ENCODE measurements around the gene AMPD1.

AMPD1 gene

DNA sequence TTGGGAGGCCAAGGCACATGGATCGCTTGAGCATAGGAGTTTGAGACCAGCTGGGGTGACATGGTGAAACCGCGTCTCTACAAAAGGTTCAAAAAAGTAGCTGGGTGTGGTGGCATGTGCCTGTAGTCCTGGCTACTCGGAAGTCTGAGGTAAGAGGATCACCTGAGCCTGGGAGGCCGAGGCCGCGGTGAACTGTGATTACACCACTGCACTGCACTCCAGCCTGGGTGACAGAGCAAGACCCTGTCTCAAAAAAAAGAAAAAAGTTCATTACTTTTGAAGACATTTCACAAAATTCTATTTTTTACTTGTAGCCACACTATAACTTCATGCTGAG is 23.4 kb downstream of the AMPD1 start:
- no peak overlapping the region for H3K4me3 ChIP-seq (ENCODE audit: control insufficient read depth, low read depth, low read length)
- TF ChIP-seq, protein P1, sequence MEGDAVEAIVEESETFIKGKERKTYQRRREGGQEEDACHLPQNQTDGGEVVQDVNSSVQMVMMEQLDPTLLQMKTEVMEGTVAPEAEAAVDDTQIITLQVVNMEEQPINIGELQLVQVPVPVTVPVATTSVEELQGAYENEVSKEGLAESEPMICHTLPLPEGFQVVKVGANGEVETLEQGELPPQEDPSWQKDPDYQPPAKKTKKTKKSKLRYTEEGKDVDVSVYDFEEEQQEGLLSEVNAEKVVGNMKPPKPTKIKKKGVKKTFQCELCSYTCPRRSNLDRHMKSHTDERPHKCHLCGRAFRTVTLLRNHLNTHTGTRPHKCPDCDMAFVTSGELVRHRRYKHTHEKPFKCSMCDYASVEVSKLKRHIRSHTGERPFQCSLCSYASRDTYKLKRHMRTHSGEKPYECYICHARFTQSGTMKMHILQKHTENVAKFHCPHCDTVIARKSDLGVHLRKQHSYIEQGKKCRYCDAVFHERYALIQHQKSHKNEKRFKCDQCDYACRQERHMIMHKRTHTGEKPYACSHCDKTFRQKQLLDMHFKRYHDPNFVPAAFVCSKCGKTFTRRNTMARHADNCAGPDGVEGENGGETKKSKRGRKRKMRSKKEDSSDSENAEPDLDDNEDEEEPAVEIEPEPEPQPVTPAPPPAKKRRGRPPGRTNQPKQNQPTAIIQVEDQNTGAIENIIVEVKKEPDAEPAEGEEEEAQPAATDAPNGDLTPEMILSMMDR (IDR thresholded peaks at IDR 0.05; ENCODE audit: control insufficient read depth, insufficient read depth, low read depth, low read length, missing control alignments): no peak
- no peak for DNase-seq (ENCODE audit: low read depth)

DNA sequence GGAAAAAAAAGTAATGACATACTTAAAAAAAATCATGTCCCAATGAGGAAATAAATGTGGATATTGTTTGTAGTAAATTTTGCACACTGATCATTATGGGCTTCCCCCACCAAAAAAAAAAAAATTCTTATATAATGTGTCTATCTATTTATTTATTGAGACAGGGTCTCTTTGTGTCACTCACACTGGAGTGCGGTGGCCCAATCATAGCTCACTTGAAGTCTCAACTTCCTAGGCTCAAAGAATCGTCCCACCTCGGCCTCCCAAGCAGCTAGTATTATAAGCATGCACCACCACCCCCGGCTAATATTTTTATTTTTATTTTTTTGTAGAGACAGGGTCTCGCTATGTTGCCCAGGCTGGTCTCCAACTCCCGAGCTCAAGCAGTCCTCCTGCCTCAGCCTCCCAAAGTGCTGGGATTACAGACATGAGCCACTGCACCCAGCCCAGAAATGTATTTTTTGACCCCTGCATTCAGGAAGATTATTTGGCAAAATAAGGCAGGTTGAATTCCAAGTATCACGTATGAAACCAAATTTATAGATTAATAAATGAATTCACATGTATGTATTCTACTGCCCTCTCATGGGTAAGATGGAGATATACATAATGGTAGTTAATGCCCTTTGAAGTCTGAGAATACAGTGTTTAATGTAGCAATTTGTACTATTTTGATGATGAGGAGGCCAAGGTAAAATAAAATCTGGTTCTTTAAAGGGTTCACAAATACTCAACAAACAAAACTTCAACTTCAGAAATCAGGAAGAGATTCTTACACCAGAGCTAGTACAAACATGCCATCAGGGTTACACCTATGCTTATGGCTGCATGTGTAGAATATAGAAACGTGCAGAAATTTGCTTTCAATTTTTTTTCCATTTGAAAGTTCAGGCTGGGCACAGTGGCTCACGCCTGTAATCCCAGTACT is 24.1 kb downstream of the AMPD1 start:
- no peak overlapping the region for H3K4me3 ChIP-seq (ENCODE audit: control insufficient read depth, low read depth, low read length)
- TF ChIP-seq, protein P1 (IDR thresholded peaks at IDR 0.05; ENCODE audit: control insufficient read depth, insufficient read depth, low read depth, low read length, missing control alignments): peak; percentile 6
- DNase-seq (ENCODE audit: low read depth): no peak

DNA sequence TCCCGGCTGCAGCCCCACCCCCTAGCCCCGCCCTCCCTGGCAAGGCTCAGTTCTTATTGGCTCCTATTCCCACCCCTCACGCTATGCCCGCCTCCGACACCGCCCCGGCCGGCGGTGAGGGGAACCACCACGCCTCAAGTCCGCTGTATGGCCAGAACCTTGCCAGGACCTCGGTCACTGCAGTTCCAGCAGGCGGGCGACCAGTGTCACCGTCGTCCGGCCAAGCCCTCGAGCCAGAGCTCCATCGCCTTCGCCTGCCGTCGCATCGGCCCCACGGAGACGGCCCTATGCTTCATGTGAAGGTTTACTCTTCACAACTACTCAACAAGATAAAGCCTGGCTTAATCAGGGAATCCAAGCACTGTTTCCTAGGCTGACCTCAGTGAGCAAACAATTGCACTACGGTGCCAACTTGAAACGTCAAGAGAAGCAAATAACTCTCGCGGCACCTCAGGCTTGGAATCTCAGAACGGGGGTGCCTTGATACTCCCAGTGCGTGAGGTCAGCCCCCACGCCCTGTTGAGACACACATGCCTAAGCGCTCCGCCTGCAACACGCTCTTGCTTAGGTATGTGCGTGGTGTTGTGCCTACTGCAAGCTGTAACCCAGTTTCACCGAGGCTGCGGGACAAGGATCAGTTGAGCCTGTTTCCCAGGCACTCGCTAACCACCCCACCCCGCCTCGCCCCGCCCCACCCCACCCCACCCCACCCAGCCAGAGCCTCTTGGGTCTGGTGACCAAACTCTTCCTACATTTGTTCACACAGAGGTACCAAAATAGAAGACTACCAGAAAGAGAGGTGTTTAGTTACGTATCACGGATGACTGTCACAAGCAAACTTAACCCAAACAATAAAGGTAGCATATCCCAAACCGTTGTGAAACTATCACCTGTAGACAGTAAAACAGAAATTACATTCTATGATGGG is 25.0 kb downstream of the AMPD1 start:
- H3K4me3 ChIP-seq (ENCODE audit: control insufficient read depth, low read depth, low read length): peak overlapping the region; percentile 80
- DNase-seq (ENCODE audit: low read depth): peak; percentile 47
- TF ChIP-seq, protein P1 (IDR thresholded peaks at IDR 0.05; ENCODE audit: control insufficient read depth, insufficient read depth, low read depth, low read length, missing control alignments): peak; percentile 10

DNA sequence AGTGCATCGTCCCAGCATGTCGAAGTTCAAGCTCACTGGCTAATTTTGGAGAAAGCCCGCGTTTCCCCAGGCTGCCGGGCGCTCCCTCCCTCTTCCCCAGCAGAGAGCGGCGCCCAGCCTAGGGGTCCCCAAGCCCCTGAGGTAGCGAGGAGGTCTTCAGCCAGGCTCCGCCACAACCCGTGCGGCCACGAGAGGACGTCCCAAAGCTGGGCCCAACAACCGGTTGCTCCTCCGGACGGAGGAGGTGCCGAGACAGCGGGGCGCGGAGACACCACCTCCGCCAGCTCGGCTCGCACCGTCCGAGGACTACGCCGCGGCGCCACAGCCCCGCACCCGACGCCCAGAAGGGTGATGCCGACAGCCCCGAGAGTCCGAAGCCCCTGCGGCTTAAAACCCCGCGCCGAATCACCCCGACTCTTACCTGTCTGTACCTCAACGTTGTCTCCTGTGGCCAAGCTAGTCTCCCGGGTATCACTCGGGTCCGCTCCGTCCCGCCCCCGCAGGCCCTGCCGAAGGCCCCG is 25.7 kb downstream of the AMPD1 start, which contains the start of gene DENND2C:
DENND2C (minus strand) TSS at position 488 of the 521 bp plus-strand sequence. CDS start 44,065 bp downstream, outside the sequence.
- no peak for DNase-seq (ENCODE audit: low read depth)
- TF ChIP-seq, protein P1 (IDR thresholded peaks at IDR 0.05; ENCODE audit: control insufficient read depth, insufficient read depth, low read depth, low read length, missing control alignments): no peak
- H3K4me3 ChIP-seq (ENCODE audit: control insufficient read depth, low read depth, low read length): peak within 1 kb of the TSS; percentile 80

DNA sequence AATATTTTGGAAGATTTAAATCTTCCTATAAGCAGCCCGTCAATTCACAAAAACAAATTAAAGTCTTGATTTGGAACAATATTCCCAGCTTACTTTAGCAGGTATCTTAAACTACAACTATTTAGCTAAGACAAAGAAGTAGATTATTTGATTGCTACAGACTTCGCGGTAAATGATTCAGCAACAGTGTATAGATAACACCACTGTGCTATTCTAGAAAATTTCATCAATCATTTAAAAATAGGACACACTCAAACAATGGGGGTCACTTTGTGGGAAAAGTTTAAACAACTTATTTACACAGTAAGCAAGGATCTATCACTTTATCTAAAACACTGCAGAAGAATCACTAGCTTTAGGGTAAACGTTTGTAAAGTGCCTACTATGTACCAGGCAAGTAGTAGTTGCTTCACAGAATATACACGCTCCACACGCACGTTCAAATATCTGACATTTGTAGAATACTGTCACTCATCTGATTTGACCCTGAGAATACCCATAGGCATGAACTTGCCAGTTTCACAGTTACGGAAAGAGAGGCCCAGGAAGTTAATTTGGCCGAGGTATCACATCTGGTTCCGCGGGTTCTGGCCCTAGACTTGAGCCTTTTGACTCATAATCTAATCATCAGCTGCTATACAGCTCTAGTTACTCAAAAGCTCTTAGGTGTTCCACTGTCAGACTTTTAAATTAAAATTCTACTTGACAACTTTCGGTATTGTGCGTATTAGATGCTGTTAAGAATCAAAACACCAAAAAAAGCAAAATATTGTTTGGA is 26.4 kb downstream of the AMPD1 start:
- TF ChIP-seq, protein P1 (IDR thresholded peaks at IDR 0.05; ENCODE audit: control insufficient read depth, insufficient read depth, low read depth, low read length, missing control alignments): no peak
- no peak for DNase-seq (ENCODE audit: low read depth)

More for the DNA sequence above, 26.4 kb downstream of the AMPD1 start:
- H3K4me3 ChIP-seq (ENCODE audit: control insufficient read depth, low read depth, low read length): peak overlapping the region; percentile 80

Measured in AG09309 (cell line).